Esophagus squamous epithelium (tissue), 4 donors: ENCODE measurements around the gene AAR2.

ENCODE experiments used
- POLR2A ChIP-seq, 4 donors: fragments of 450-650 bp; IDR thresholded peaks; one replicate each; pipeline ENCODE4 v1.6.1; 2017; ENCODE audit warnings: antibody characterized with exemption in 4 of 4, mild to moderate bottlenecking in 4 of 4, moderate library complexity in 3 of 4
- TF ChIP-seq, protein P1 (sequence below), 6 experiments: fragments of 450-650 bp in 4 of 6; fragments of 200-600 bp in 2 of 6; sonication (generic) in 2 of 6; IDR thresholded peaks; one replicate each; pipeline ENCODE4 v1.5.1; 2016 to 2019; ENCODE audit warnings: antibody characterized with exemption in 6 of 6, mild to moderate bottlenecking in 4 of 6, moderate library complexity in 4 of 6

GRCh38 chr20:36205026-36205425 is 31.3 kb upstream of the AAR2 start:
- TF ChIP-seq, protein P1, sequence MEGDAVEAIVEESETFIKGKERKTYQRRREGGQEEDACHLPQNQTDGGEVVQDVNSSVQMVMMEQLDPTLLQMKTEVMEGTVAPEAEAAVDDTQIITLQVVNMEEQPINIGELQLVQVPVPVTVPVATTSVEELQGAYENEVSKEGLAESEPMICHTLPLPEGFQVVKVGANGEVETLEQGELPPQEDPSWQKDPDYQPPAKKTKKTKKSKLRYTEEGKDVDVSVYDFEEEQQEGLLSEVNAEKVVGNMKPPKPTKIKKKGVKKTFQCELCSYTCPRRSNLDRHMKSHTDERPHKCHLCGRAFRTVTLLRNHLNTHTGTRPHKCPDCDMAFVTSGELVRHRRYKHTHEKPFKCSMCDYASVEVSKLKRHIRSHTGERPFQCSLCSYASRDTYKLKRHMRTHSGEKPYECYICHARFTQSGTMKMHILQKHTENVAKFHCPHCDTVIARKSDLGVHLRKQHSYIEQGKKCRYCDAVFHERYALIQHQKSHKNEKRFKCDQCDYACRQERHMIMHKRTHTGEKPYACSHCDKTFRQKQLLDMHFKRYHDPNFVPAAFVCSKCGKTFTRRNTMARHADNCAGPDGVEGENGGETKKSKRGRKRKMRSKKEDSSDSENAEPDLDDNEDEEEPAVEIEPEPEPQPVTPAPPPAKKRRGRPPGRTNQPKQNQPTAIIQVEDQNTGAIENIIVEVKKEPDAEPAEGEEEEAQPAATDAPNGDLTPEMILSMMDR (IDR thresholded peaks at IDR 0.05): no peak
- no peak for TF ChIP-seq POLR2A (IDR thresholded peaks at IDR 0.05)
